Measurements from ENCODE around the gene ANO4.
"Not testable (repeated sequence)": the region's sequence is repeated elsewhere in the genome, so short reads cannot be mapped to it uniquely, and the experiment has no call there.

Gene ANO4

GRCh38 chr12:101042211-101042610, 247.6 kb downstream of the ANO4 start:
- no peak for DNase-seq (ENCODE audit: low read depth in 2 of 2)

GRCh38 chr12:101044512-101045059, 250.0 kb downstream of the ANO4 start:
- no peak for DNase-seq (ENCODE audit: low read depth in 2 of 2)

GRCh38 chr12:101045486-101046464, 251.2 kb downstream of the ANO4 start:
- no peak for DNase-seq (ENCODE audit: low read depth in 2 of 2)

- DNase-seq (ENCODE audit: low read depth in 2 of 2): no peak
Observed at GRCh38 chr12:101047652-101048051, 253.1 kb downstream of the ANO4 start.

GRCh38 chr12:101050631-101051030, 256.1 kb downstream of the ANO4 start:
- DNase-seq (ENCODE audit: low read depth in 2 of 2): no peak

- no peak for DNase-seq (ENCODE audit: low read depth in 2 of 2)
Observed at GRCh38 chr12:101051151-101051550, 256.6 kb downstream of the ANO4 start.

GRCh38 chr12:101051901-101052550, 257.4 kb downstream of the ANO4 start:
- DNase-seq (ENCODE audit: low read depth in 2 of 2): no peak

- no peak for DNase-seq (ENCODE audit: low read depth in 2 of 2)
Observed at GRCh38 chr12:101053203-101053602, 258.6 kb downstream of the ANO4 start.

GRCh38 chr12:101055940-101056339, 261.4 kb downstream of the ANO4 start:
- DNase-seq (ENCODE audit: low read depth in 2 of 2): no peak

- DNase-seq (ENCODE audit: low read depth in 2 of 2): not testable (repeated sequence)
Observed at GRCh38 chr12:101062508-101062907, 267.9 kb downstream of the ANO4 start.

- no peak for DNase-seq (ENCODE audit: low read depth in 2 of 2)
Observed at GRCh38 chr12:101064721-101065120, 270.1 kb downstream of the ANO4 start.

GRCh38 chr12:101066489-101066888, 271.9 kb downstream of the ANO4 start:
- no peak for DNase-seq (ENCODE audit: low read depth in 2 of 2)

- no peak for DNase-seq (ENCODE audit: low read depth in 2 of 2)
Observed at GRCh38 chr12:101068402-101068801, 273.8 kb downstream of the ANO4 start.

- DNase-seq (ENCODE audit: low read depth in 2 of 2): no peak
Observed at GRCh38 chr12:101068836-101069235, 274.3 kb downstream of the ANO4 start.

GRCh38 chr12:101074940-101075680, 280.5 kb downstream of the ANO4 start:
- no peak for DNase-seq (ENCODE audit: low read depth in 2 of 2)

GRCh38 chr12:101076921-101077320, 282.3 kb downstream of the ANO4 start:
- no peak for DNase-seq (ENCODE audit: low read depth in 2 of 2)

- no peak for DNase-seq (ENCODE audit: low read depth in 2 of 2)
Observed at GRCh38 chr12:101077791-101078528, 283.4 kb downstream of the ANO4 start.

- no peak for DNase-seq (ENCODE audit: low read depth in 2 of 2)
Observed at GRCh38 chr12:101078536-101079285, 284.1 kb downstream of the ANO4 start.

GRCh38 chr12:101082706-101083105, 288.1 kb downstream of the ANO4 start:
- no peak for DNase-seq (ENCODE audit: low read depth in 2 of 2)

- DNase-seq (ENCODE audit: low read depth in 2 of 2): no peak
Observed at GRCh38 chr12:101086490-101087135, 292.0 kb downstream of the ANO4 start.
